CD4-positive, alpha-beta T cell treated with Interleukin-15 for 1 hour (primary cell): ENCODE data around the gene CEP131.

Experiments used
- DNase-seq: peaks from one replicate; pipeline ENCODE4 v3.0.0-alpha.2; 2020

Gene CEP131

DNA sequence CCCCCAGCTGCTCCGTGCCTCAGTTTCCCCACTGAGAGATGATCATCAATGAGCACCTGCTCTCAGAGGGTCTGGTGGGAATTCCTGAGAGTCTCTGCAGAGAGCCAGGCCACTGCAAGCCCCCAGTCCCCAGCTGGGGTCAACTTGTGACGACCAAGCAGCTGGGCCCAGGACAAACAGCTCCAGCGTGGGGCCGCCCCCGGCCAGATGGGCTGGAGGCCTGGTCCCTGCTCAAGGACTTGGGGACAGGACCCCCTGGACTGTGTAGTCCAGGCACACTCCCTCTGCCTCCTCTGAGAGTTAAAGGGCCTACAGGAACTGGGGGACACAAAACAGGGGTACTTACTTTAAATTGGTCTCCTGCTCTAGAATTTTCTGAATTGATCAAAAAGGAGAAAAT lies 40.2 kb downstream of the CEP131 start:
- DNase-seq: no peak

DNA sequence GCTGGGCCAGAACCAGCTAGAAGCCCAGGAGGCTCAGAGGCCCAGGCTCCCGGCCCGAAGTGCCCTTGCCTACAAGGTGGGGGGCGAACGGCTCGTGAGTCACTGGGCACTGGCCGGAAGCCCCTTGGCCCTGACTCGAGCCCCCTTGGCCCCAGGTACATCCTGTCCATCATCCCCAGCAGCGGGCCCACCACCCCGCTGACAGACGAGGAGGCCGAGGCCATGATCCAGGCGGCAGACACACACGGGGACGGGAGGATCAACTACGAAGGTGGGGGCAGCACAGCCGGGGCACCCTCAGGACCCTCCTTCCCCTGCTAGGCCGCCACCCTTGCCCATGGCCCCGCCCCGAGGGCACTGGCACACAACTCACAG lies 41.0 kb downstream of the CEP131 start:
- DNase-seq: no peak

DNA sequence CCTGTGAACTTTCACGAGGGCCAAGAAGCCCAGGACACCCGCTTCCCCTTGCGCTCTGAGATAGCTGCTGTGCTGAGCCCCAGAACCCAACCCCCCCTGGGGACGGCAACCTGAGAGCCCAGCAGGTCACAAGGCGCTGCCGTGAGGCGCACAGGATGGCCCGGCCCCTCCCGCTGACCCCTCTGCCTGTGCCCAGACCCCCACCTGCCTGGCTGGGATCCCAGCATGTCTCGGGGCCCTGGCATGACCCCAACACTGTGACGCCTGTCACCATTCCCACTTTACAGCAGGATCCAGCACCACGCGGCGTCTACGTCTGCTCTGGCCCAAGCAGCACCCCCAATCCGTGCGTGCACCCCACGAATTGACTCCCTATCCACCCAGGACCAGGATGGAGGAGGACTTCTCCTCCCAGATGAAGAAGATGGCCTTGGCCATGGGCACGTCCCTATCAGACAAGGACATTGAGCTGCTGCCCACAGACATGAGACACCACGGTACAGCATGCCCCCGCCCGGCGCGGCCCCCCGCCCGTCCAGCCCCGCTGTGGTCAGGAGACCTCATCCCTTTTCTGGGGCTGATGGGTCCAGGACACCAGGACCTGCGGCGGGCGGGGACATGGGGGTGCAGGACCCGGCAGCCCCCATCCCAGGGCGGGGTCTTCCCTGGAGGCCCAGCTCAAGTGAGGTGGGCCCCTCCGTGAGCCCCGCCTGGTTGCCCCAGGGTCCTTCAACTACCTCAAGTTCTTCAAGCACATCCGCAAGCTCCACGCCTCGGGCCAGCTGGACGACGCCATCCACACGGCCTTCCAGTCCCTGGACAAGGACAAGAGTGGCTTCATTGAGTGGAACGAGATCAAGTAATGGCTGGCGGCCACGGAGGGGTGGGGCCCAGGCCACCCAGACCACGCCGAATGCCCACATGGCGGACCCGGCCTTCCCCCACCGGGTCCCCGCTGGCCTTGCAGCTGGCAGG lies 41.6 kb downstream of the CEP131 start:
- DNase-seq: no peak

DNA sequence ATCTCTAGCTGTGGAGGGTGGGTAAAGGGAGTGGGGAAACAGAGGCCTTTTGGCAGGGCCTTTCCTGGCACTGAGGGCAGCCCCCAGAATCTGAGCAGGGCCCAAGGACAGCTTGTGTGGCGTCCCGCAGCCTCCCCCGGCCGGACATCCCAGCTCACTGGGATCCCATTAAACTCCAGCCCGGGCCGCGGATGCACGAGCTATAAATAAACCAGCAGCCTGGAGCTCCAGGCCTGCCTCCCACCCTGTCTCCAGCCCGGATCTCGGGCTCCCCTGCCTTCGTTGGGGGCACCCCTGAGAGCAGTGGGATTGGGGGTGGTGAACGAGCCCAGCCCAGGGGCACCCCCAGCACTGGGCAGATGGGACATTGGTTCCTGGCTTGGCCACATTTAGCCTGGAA lies 42.9 kb downstream of the CEP131 start:
- no peak for DNase-seq

DNA sequence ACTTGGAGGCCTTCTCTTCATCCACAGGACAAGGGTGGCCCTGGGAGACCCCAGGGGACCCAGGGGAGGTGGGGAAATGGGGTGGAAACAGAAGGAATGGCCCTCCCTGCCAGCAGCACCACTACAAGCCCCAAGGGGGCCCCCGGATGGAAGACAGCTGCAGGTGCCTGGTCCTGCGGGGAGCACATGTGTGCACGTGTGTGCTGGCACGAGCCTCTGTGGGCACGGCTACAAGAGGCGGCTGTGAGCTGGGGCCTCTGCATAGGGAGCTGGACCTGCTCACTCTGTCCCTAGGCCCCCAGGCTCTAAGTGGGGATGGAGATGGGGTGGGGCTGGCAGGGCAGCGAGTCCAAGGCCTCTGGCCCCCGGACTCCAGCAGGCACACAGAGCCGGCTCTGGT lies 43.5 kb downstream of the CEP131 start:
- DNase-seq: no peak

DNA sequence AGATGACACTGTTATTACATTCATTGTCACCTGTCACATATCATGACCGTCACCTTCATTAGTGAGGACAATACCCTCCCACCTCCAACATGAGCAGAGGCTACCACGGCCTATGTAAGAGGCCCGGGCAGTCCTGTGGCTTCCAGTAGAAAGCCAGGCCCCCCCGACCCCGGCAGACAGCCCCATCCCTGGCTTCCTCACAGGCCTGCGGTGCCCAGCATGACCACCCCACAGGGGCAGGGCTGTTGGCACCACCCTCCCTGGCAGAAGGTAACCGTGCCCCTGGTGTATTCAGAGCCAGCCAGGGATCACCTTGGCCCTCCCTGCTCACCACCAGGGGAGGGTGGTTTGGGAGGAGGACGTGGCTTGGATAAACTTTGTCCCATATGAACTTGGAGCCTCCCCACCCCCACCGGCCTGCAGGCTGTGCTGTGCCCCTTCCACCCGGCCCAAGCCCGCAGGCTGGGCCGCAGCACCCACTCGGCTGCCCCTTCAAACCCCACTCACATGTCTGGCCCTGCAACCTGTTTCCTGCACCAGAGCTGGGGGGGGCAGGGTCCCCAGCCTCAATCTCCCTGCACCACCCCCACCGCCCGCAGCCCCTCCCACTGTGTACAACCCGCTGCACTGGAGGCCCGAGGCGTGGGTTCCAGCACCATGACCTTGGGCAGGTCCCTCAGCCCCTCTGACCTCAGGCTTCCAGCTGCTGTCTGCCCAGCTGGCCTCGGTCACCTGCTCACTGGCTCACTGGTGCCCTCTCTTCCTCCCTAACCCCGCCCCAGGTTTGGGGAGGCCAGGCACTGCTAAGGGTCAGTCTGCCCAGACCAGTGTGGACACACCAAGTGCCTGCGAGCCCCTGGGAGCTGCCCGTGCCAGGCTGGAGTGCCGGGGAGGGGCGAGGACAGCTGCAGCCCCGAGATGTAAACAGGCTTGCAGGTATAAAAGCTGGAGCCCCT lies 44.4 kb downstream of the CEP131 start:
- no peak for DNase-seq

DNA sequence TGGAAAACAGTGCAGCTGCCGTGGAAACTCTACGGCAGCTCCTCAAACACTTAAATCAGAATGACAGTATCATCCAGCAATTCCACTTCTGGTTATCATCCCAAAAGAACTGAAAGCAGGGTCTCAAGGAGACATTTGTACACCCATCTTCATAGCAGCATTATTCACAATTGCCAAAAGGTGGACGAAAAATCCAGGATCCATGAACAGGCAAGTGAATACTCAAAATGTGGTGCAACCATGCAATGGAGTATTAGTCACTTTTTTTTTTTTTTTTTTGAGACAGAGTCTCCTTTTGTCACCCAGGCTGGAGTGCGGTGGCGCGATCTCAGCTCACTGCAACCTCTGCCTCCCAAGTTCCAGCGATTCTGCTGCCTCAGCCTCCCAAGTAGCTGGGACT lies 46.1 kb downstream of the CEP131 start:
- DNase-seq: no peak

DNA sequence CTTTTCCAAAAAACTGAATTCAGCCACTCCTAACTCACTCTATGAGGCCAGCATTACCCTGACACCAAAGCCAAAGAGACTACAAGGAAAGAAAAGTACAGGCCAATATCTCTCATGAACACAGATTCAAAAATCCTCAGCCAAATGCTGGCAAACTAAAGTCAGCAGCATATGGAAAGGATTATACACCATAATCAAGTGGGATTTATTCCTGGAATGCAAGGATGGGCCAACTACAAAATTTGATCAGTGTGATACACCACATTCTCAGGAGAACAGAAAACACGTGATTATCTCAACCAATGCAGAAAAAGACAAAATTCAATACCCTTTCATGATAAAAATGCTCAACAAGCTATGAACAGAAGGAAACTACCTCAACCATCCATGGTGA lies 49.0 kb downstream of the CEP131 start:
- DNase-seq: no peak

DNA sequence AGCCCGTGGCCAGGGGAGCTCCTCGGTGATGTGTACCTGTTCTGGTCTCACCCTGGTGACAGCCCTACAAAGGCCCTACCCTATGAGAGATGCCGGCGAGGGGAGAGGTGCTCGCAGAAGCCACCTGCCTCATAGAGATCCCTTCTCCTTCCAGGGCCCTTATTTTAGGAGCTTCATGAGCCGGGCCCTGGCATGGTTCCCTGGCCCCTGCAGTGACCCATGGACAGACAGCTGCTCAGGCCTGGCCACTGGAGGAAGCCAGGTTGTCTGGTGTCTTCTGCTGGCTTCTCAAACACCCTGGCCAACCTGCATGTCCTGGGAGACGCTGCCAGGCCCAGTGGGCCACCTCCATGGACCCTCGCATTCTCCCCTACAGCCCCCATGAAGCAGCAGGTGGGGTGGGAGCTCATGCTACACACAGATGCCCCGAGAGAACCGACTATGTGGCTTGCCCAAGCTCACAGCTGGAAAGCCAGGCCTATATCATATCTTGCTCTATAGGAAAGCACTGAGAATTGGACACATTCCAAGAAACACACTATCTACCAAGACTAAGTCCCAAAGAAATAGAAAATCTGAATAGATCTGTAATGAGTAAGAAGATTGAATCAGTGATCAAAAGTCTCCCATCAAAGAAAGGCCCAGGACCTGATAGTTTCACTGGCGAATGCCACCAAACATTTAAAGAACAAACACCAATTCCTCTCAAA lies 49.6 kb downstream of the CEP131 start:
- no peak for DNase-seq

DNA sequence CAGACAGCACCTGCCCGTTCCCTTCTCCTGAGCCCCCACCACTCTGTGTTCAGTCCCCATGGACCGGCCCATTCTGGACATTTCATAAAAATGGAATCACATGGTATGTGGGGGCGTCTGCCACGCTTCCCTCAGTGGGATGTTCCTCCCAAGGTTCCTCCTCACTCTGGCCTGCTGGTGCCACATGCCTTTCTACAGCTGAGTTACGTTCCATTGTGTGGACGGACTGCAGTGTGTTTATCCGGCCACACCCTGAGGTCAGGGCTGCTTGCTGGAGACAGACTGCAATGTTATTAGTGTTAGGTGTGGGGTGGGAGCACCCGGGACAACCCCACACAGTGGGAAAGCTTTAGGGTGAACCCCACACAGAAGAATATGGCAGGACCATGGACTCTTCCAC lies 50.8 kb downstream of the CEP131 start:
- no peak for DNase-seq

DNA sequence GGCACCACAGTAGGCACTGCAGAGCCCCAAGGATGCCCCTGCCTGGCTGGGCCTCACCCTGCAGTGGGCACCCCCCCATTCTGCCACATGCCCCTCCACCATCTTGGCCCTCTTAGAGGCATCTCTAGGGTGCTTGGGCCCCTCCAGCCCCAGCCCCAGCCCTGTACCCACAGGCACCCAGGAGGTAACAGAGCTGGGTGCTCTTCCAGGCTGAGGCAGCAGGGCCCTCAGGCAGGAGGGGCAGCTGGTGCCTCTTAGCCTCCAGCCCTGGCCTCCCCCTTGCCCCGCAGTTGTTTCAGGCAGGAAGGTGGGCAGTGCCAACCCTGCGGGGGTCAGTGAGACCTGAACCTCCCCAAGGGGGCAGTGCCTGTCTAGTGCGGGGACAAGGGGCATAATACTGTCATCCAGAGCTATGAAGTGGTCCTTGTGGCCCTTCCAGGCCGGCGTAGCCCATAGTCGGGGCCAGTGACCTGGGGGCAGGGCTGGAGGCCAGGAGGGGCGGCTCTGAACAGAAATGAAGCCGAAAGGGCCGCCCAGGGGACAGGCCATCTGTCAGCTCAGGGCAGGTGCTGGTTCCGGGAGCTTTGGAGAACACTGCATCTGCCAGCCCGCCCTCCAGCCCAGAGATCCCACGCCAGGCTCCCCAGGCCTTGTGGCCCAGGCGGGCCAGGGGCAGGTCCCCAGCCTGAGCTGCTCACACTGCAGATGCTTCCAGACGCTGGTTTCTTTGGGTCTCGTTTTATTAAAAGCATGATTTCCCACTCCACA lies 51.9 kb downstream of the CEP131 start:
- no peak for DNase-seq

DNA sequence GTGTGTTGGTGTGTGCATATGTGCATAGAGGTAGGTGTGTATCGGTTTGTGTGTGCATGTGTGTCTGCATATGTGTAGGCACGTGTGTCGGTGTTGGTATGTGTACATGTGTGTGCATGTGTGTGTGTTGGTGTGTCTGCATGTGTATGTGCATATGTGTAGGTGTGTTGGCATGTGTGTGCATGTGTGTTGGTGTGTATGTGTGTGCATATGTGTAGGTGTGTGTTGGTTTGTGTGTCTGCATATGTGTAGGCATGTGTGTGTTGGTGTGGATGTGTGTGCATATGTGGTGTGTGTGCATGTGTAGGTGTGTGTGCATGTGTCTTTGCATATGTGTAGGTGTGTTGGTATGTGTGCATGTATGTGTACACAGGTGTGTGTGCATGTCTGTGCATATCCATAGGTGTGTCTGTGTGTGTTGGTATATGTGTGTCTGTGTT lies 52.9 kb downstream of the CEP131 start:
- DNase-seq: no peak

DNA sequence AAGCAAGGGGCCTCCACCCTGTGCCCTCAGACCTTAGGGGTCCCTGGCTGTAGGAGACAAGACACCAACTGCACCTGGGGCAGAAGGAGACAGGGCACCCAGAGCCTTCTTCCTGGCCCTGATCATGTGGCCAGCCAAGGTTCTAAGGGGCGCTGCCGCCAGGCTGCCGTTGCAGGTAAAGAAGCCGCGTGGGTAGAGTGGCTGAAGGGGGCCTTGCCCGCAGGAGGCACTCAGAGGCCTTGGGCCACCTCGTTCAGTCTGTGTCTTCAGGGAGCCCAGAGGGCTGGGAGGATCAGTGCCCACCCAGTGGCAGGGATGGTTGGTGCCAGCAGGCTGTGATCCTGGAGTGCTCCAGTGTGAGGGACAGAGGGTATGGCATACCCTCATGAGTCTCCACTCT lies 55.1 kb downstream of the CEP131 start:
- DNase-seq: no peak

DNA sequence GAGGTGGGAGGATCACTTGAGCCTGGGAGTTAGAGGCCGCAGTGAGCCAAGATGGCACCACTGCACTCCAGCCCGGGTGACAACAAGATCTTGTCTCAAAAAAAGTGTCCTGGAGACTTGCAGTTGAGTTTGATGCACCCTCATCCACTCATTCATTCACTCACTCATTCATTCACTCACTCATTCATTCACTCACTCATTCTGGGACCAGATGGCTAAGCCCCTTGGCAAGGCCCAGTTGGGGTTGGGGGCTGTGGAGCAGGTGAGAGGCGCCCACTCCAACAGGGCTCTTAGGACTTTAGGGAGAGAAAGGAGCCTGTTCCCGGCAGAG lies 55.6 kb downstream of the CEP131 start:
- no peak for DNase-seq

DNA sequence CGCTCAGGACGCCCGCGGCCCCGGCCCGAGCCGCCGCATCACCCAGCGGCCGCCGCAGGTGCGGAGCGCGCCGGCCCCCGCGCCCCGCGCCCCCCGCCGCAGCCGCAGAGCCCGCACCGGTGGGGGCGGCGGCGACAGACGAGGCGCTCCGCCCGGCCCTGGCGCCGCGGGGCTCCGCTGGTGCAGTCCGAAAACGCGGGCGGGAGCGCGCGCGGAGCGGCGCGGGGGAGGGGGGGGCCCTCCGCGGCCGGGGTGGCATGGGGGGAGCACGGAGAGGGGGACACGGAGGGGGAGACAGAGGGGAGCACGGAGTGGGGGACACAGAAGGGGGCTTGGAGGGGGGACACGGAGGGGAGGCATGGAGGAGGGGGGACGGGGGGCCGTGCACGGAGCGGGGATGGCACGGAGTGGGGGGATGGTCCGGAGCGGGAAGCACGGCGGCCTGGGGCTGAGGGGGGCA lies 56.7 kb downstream of the CEP131 start, which contains the start of gene AATK:
AATK (minus strand) TSS at position 189 of the 460 bp plus-strand sequence. CDS start 229 bp downstream, outside the sequence.
- no peak for DNase-seq

DNA sequence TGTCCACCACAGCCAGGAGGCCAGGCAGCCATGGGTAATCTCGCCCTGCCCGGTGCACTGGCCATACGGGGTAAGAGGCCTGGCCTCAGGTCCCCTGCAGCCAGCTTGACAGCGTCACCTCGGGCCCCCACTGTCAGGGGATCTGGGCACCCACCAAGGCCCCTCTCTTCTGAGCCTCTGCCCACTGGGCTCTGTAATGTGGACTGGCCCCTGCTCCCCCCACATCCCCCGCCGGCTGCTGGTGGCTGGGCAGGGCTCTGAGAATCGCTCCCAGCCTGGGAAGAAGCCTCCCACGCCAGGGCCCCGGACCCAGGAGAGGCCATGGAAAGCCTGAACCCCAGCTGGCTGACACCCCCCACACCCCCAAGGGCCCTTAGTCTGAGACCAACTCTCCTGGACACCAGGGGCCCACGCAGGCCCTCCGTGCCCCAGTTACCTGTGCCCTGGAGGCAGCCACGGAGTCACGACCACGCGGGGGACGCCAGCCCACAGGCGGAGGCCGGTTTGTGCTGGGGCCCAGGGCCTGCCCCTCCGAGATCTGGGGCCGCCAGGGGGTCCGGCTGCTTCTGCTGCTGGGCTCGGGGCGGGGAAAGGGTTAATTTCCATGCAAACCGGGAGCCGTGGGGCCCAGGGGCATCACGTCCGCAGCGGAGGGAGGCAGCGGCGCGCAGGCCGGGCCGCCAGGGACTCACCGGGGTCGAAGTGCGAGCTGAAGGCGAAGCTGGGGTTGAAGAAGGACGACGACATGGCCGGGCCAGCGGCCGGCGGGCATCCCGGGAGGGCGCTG lies 57.3 kb downstream of the CEP131 start, which contains the start of gene PVALEF:
PVALEF (plus strand) TSS at position 262 of the 787 bp plus-strand sequence. CDS start 15,720 bp downstream, outside the sequence.
- no peak for DNase-seq

DNA sequence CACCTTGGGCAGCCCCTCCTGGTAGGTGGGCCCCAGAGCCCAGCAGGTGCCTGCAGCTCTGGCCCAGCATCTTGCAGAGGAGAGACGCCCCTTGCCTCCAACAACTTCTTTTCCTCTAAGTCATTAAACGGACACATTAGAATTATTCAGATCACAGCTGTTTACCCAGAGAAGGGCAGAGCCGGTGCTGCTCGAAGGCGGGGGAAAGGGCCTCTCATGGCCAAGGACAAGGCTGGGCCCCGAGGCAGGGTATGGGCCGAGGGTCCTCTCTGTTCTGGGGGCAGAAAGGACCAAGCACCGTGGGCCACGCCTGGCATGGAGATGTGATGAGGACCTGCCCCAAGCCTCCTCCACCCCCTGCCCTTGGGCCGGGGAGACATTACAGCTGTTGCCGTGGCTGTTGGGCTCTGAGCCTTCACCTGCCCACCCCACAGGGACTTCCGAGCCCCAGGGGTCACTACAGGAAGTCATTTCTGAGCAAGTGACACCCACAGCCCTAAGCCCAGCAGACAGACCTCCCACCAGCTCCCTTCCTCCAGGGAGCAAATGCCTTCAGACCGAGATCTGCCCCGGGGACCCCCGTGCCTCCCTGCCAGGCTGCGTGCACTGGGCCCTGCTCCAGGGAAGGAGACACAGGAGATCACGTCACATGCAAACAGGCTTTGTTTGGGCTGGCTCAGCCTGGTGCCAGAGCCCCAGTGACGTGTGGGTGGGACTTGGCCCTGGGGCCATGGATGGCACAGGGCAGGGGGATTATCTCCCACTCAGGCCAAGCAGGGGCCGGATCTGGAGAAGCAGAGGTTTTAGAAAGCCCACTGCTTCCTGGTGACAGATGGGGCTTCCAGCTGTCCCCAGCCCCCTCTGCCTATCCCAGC lies 58.2 kb downstream of the CEP131 start:
- DNase-seq: no peak

DNA sequence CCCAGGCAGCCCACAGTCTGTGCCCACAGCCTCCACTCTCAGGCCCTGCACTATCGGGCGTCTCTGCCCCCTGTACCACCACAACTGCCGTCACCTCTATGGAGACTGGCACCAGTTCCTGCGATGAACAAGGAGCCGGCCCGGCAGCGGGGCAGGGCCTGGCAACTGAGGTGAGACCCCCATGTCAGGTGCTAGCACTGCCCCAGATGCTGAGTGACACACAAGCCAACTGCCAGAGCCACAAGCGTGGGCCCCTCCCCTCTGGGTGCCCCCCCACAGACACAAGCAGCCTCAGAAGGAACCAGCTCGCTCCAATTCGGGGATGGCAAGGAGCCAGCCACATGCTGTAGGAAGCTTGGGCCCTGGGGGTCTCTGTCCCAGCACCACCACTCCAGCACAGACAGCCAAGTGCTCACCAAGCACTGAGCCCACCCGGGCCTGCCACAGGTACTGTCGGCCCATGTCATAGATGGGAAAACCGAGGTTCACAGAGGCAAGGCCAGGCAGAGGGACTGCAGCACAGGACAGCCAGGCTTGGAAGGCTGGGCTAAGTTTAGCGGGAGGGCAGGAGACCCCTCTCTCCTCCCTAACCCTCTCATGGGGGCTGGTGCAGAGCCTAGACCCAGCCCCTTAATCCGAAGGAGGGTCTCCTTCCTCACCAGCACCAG lies 58.9 kb downstream of the CEP131 start:
- DNase-seq: no peak

DNA sequence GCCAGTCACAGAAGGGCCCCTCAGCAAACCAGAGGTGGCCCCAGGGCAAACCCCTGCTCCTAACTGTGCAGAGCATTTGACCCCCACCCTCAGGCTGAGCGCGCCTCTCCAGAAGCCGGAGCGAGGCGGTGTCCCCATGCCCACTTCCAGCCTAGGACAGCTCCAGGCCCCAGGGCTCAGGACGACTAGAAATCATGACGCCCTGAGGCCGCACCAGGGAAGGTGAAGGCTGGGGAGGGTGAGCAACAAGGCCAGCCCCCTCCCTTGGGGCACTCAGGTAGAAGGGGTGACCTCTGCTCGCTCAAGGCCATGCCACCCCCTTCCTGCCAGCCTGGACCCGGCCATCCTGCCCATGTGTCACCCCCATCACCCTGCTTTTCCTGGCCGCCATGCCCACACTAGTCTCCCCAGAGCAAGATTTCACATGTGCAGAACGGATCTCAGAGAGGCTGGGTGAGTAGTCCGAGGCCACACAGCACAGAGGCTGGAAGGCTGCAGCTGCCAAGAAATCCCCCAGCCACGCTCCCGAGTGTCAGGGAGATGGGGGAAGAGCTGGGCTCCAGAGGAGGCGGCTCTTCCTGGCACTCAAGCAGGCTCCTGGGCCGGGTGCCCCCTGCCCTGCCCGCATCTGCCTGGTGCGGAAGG lies 59.6 kb downstream of the CEP131 start:
- no peak for DNase-seq
